GM19438 (cell line): ENCODE results near the gene ADAM15.
A peak's percentile ranks its signal among the peaks of the same experiment; 100 is the strongest.

ENCODE experiments used
- ATAC-seq: cut with Tn5 transposase; IDR thresholded peaks from one replicate; pipeline ENCODE4 v1.9.1; 2021; ENCODE audit warnings: low read depth; ENCODE audit not compliant: unreplicated experiment

ADAM15 gene

GRCh38 chr1:155012026-155012546 lies 39.0 kb upstream of the ADAM15 start:
- no peak for ATAC-seq

- ATAC-seq = no peak
Measured at GRCh38 chr1:155012776-155013602, 38.1 kb upstream of the ADAM15 start.

GRCh38 chr1:155013632-155014031 lies 37.5 kb upstream of the ADAM15 start:
- no peak for ATAC-seq

- no peak for ATAC-seq
Measured at GRCh38 chr1:155014709-155015508, 36.2 kb upstream of the ADAM15 start.

GRCh38 chr1:155015527-155016230 lies 35.4 kb upstream of the ADAM15 start:
- no peak for ATAC-seq

- no peak for ATAC-seq
Measured at GRCh38 chr1:155016231-155016831, 34.8 kb upstream of the ADAM15 start.

- ATAC-seq = peak; percentile 71
Measured at GRCh38 chr1:155017041-155017945, 33.8 kb upstream of the ADAM15 start.

- ATAC-seq = no peak
Measured at GRCh38 chr1:155017946-155018316, 33.2 kb upstream of the ADAM15 start.

GRCh38 chr1:155018617-155019348 lies 32.3 kb upstream of the ADAM15 start:
- no peak for ATAC-seq

- no peak for ATAC-seq
Measured at GRCh38 chr1:155019377-155020245, 31.5 kb upstream of the ADAM15 start.

GRCh38 chr1:155022136-155022926 lies 28.8 kb upstream of the ADAM15 start:
- no peak for ATAC-seq

GRCh38 chr1:155022927-155023236 lies 28.2 kb upstream of the ADAM15 start:
- no peak for ATAC-seq

GRCh38 chr1:155023627-155024026 lies 27.5 kb upstream of the ADAM15 start:
- ATAC-seq = no peak

- no peak for ATAC-seq
Measured at GRCh38 chr1:155024315-155024714, 26.8 kb upstream of the ADAM15 start.

- ATAC-seq = no peak
Measured at GRCh38 chr1:155026154-155026553, 25.0 kb upstream of the ADAM15 start.

- no peak for ATAC-seq
Measured at GRCh38 chr1:155026588-155026987, 24.5 kb upstream of the ADAM15 start.

GRCh38 chr1:155029513-155030242 lies 21.4 kb upstream of the ADAM15 start:
- ATAC-seq = no peak
